ENCODE measurements around the gene RNASE12.
"Not testable (repeated sequence)": the region's sequence is repeated elsewhere in the genome, so short reads cannot be mapped to it uniquely, and the experiment has no call there.

GRCh38 chr14:20567199-20567598, 24.0 kb downstream of the RNASE12 start:
- TF ChIP-seq CTCF (IDR thresholded peaks at IDR 0.05); POLR2A (IDR thresholded peaks at IDR 0.05); POLR2AphosphoS5 (IDR thresholded peaks at IDR 0.05; ENCODE audit: insufficient read depth in 1 of 2, low read depth in 1 of 2): not testable (repeated sequence)

Measured in vagina (tissue), 2 donors.